PC-9 (cell line): ENCODE results near the gene CEP44. TPM values are rescaled to one million over a fixed set of nuclear protein-coding genes. Genes with fewer than 3 reads are reported as not detected.

Source experiments
- BruUV-seq: library from RNA; stranded (reverse); fragments of 400-500 nt; replicated peaks from 2 replicates; lab custom pipeline; 2021; lab: Mats Ljungman, UMichigan
- CTCF ChIA-PET: fragments of 300-600 bp; sonication (Branson Sonifier 250); formaldehyde crosslinking; loops from one replicate; lab custom pipeline; 2022; ENCODE audit warnings: antibody characterized with exemption; lab: Charles Lee
- POLR2A ChIA-PET: fragments of 300-600 bp; sonication (Branson Sonifier 250); formaldehyde crosslinking; loops from one replicate; lab custom pipeline; 2022; ENCODE audit warnings: antibody characterized with exemption; ENCODE audit not compliant: unreplicated experiment; lab: Charles Lee
- DNase-seq, 2 experiments: peaks; one replicate each; pipeline versions ENCODE4 v3.0.0 to v3.0.0-alpha.2; 2015 to 2022; ENCODE audit warnings: mixed read lengths in 1 of 2
- H2AFZ ChIP-seq: fragments of 200-600 bp; sonication (generic); 2 replicates; pipeline ENCODE4 v1.8.1; 2017; ENCODE audit warnings: antibody characterized with exemption
- H3F3A ChIP-seq: fragments of 200-600 bp; sonication (generic); 2 replicates; pipeline ENCODE4 v1.8.1; 2017; ENCODE audit warnings: antibody characterized with exemption, mild to moderate bottlenecking, low read depth; ENCODE audit not compliant: insufficient read depth
- H3K27ac ChIP-seq: fragments of 200-600 bp; sonication (generic); 2 replicates; pipeline ENCODE4 v1.6.1; 2016; ENCODE audit warnings: mixed run types
- H3K27me3 ChIP-seq: fragments of 200-600 bp; sonication (generic); 2 replicates; pipeline ENCODE4 v1.6.1; 2016; ENCODE audit warnings: low read depth, mixed run types; ENCODE audit not compliant: insufficient read depth
- H3K36me3 ChIP-seq: fragments of 200-600 bp; sonication (generic); 2 replicates; pipeline ENCODE4 v1.6.1; 2016; ENCODE audit warnings: low read depth, mixed run types
- H3K4me1 ChIP-seq: fragments of 200-600 bp; sonication (generic); replicated peaks from 2 replicates; pipeline ENCODE4 v1.6.1; 2016; ENCODE audit warnings: mixed run types; ENCODE audit not compliant: insufficient read depth
- H3K4me2 ChIP-seq: fragments of 200-600 bp; sonication (generic); 2 replicates; pipeline ENCODE4 v1.6.1; 2017; ENCODE audit warnings: mixed run types
- H3K4me3 ChIP-seq: fragments of 200-600 bp; sonication (generic); 2 replicates; pipeline ENCODE4 v1.6.1; 2016; ENCODE audit warnings: mixed run types
- H3K79me2 ChIP-seq: fragments of 200-600 bp; sonication (generic); 2 replicates; pipeline ENCODE4 v1.6.1; 2017; ENCODE audit warnings: low read depth, mixed run types
- H3K9me2 ChIP-seq: fragments of 200-600 bp; sonication (generic); 2 replicates; pipeline ENCODE4 v1.8.1; 2017; ENCODE audit warnings: mild to moderate bottlenecking; ENCODE audit not compliant: insufficient read depth
- H3K9me3 ChIP-seq: fragments of 200-600 bp; sonication (generic); 2 replicates; pipeline ENCODE4 v1.8.1; 2016; ENCODE audit warnings: low read depth; ENCODE audit not compliant: insufficient read depth
- H4K20me1 ChIP-seq: fragments of 200-600 bp; sonication (generic); 2 replicates; pipeline ENCODE4 v1.8.1; 2017; ENCODE audit not compliant: insufficient read depth
- CTCF ChIP-seq: fragments of 200-600 bp; sonication (generic); conservative IDR thresholded peaks from 2 replicates; pipeline ENCODE4 v1.6.1; 2017; ENCODE audit warnings: mixed run types, antibody characterized with exemption, mild to moderate bottlenecking, moderate library complexity
- EZH2 ChIP-seq: fragments of 200-600 bp; sonication (generic); IDR thresholded peaks from 2 replicates; pipeline ENCODE4 v1.8.0; 2017; ENCODE audit warnings: antibody characterized with exemption, low read depth
- intact Hi-C: fragments of 100-400 bp; cut with micrococcal nuclease; formaldehyde crosslinking; loops from one replicate; pipeline ENCODE4 v1.10.0; 2022; ENCODE audit not compliant: unreplicated experiment
- total RNA-seq: library from RNA; stranded (reverse); gene quantifications from 2 replicates; pipeline ENCODE4 v1.2.3, GENCODE V29; 2021

The CEP44 gene
- total RNA-seq, 1 experiment from 2014 or later, result 22.4 TPM

GRCh38 chr4:174365018-174365587 is 81.4 kb downstream of the CEP44 start:
- Histone ChIP-seq H3K4me1 (no peaks in the 10 kb centered on the region), H3K27me3 (no peaks in the 10 kb centered on the region), H2AFZ (no peak overlapping the region), H3K9me3 (no peaks in the 10 kb centered on the region), H3K9me2 (no peaks in the 10 kb centered on the region), H3F3A (no peaks in the 10 kb centered on the region), H3K27ac (no peak overlapping the region), H3K79me2 (no peaks in the 10 kb centered on the region), H3K4me3 (no peak overlapping the region), H4K20me1 (no peaks in the 10 kb centered on the region), H3K36me3 (no peaks in the 10 kb centered on the region), H3K4me2 (no peak overlapping the region)
- CTCF ChIA-PET, result interaction anchor here (0.7 kb wide), 1 partner anchor 267 kb away, joined by 15 read pairs; no protein-coding TSS in a partner anchor
- BruUV-seq, result no TSS peak
- DNase-seq, result peak in 1 of 2 experiments; percentile 20
- intact Hi-C loops, result loop anchor here (1.0 to 2.0 kb wide), 3 partner anchors 158 to 350 kb away; partner anchors contain the start of gene HPGD
- TF ChIP-seq EZH2 (no peak), CTCF (peak; percentile 70)
- POLR2A ChIA-PET, result no interaction called here

GRCh38 chr4:174369985-174370384 is 86.3 kb downstream of the CEP44 start:
- Histone ChIP-seq H4K20me1 (no peaks in the 10 kb centered on the region), H3K9me2 (no peaks in the 10 kb centered on the region), H3K27me3 (no peaks in the 10 kb centered on the region), H3K36me3 (no peaks in the 10 kb centered on the region), H3K27ac (no peak overlapping the region), H3K4me2 (no peak overlapping the region), H3K79me2 (no peaks in the 10 kb centered on the region), H2AFZ (no peak overlapping the region), H3K4me1 (no peaks in the 10 kb centered on the region), H3F3A (no peaks in the 10 kb centered on the region), H3K4me3 (no peak overlapping the region), H3K9me3 (no peaks in the 10 kb centered on the region)
- ChIA-PET CTCF (no interaction called here), POLR2A (no interaction called here)
- DNase-seq, result no peak
- intact Hi-C loops, result no loop called here
- no TSS peak for BruUV-seq
- TF ChIP-seq CTCF, result no peak
- TF ChIP-seq EZH2, result no peak

DNA sequence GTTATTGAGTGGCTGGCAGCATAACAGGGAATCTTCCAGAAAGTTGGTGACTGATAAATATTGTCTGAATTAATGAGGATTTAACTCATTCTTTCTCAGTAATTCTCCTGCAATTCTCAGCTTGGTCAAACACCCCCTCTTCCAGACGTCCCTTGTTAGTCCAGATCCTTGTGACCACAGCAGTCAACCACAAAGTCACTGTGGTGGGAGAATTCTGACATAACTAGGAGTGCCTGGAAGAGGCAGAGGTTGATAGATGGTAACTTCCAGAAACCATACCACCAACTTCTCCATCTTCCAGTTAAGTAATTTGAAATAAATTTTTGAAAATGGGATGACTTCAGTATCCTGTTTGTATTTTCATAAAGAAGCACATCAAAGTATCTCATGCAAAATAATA is 90.1 kb downstream of the CEP44 start:
- Histone ChIP-seq H3K9me2 (no peaks in the 10 kb centered on the region), H3K36me3 (no peaks in the 10 kb centered on the region), H4K20me1 (no peaks in the 10 kb centered on the region), H3K27ac (no peak overlapping the region), H2AFZ (no peak overlapping the region), H3K4me3 (no peak overlapping the region), H3F3A (no peaks in the 10 kb centered on the region), H3K79me2 (no peaks in the 10 kb centered on the region), H3K27me3 (no peaks in the 10 kb centered on the region), H3K9me3 (no peaks in the 10 kb centered on the region), H3K4me1 (no peaks in the 10 kb centered on the region), H3K4me2 (no peak overlapping the region)
- POLR2A ChIA-PET, result no interaction called here
- CTCF ChIA-PET, result no interaction called here
- TF ChIP-seq CTCF, result no peak
- TF ChIP-seq EZH2, result no peak
- intact Hi-C loops, result no loop called here
- BruUV-seq, result no TSS peak
- no peak for DNase-seq
